HCT116 (cell line): ENCODE measurements around the gene MT1X. TPM values are rescaled to one million over a fixed set of nuclear protein-coding genes. Genes with fewer than 3 reads are reported as not detected.

Experiments used
- ATAC-seq: fragments of 200-7000 bp; cut with Tn5 transposase; 2 replicates; pipeline ENCODE4 v1.9.1; 2020; ENCODE audit warnings: mild to moderate bottlenecking, moderate library complexity
- BruUV-seq: library from RNA; stranded (reverse); fragments of 400-500 nt; replicated peaks from 2 replicates; lab custom pipeline; 2021; lab: Mats Ljungman, UMichigan
- CTCF ChIA-PET: fragments of 300-600 bp; sonication (Branson Sonifier 250); formaldehyde crosslinking; loops from one replicate; lab custom pipeline; 2021; ENCODE audit warnings: antibody characterized with exemption; lab: Charles Lee
- POLR2A ChIA-PET: fragments of 300-600, 350-600 bp; sonication (Branson Sonifier 250); formaldehyde crosslinking; loops from one replicate; lab custom pipeline; 2021; ENCODE audit warnings: antibody characterized with exemption; lab: Charles Lee
- RAD21 ChIA-PET, 2 experiments: fragments of 300-600 bp; sonication (Branson Sonifier 250); formaldehyde crosslinking; loops; one replicate each; lab custom pipeline; 2023; ENCODE audit warnings: low total read pairs in 2 of 2; ENCODE audit not compliant: uncharacterized antibody in 2 of 2, unreplicated experiment in 2 of 2, low non-redundant PET in 1 of 2; lab: Charles Lee
- DNase-seq: peaks from one replicate; pipeline ENCODE4 v3.0.0-alpha.2; 2010; ENCODE audit warnings: low read depth, low spot score
- H2AFZ ChIP-seq: fragments of 200-600 bp; shearing (Covaris generic), sonication (generic); 2 replicates; pipeline ENCODE4 v1.6.1; 2017; ENCODE audit warnings: low read depth, mixed run types, mixed read lengths, antibody characterized with exemption, low read length; ENCODE audit not compliant: poor library complexity, severe bottlenecking
- H3K27ac ChIP-seq: 2 replicates; pipeline ENCODE4 v1.5.1; 2012; ENCODE audit warnings: low read depth, low read length
- H3K27me3 ChIP-seq: fragments of 200-600 bp; sonication (generic); 2 replicates; pipeline ENCODE4 v1.6.1; 2016; ENCODE audit warnings: mixed run types, low read length, mixed read lengths; ENCODE audit not compliant: insufficient read depth
- H3K36me3 ChIP-seq, 2 experiments: fragments of 200-500 bp in 1 of 2; fragments of 200-600 bp in 1 of 2; sonication (Bioruptor generic) in 1 of 2; sonication (generic) in 1 of 2; 2 replicates each; pipeline versions ENCODE4 v1.5.1 to v1.6.1; 2014 to 2016; ENCODE audit warnings: low read length in 2 of 2, inconsistent platforms in 1 of 2, mixed read lengths in 1 of 2, mixed run types in 1 of 2; ENCODE audit not compliant: insufficient read depth in 2 of 2, control insufficient read depth in 1 of 2
- H3K4me1 ChIP-seq, 2 experiments: fragments of 200-600 bp in 1 of 2; sonication (generic) in 1 of 2; 2 replicates each; pipeline versions ENCODE4 v1.5.1 to v1.6.1; 2012 to 2017; ENCODE audit warnings: low read length in 2 of 2, inconsistent platforms in 1 of 2, mild to moderate bottlenecking in 1 of 2, mixed read lengths in 1 of 2, mixed run types in 1 of 2, moderate library complexity in 1 of 2; ENCODE audit not compliant: insufficient read depth in 2 of 2, control insufficient read depth in 1 of 2
- H3K4me2 ChIP-seq: fragments of 200-600 bp; sonication (generic); 2 replicates; pipeline ENCODE4 v1.6.1; 2017; ENCODE audit warnings: mixed run types, low read length, mixed read lengths
- H3K4me3 ChIP-seq, 2 experiments: fragments of 200-600 bp in 1 of 2; sonication (generic) in 1 of 2; replicated peaks in 1 of 2; 2 replicates each; pipeline ENCODE4 v1.5.1; 2011 to 2016; ENCODE audit warnings: low read length in 2 of 2, control low read depth in 1 of 2, low read depth in 1 of 2, mild to moderate bottlenecking in 1 of 2, mixed read lengths in 1 of 2, mixed run types in 1 of 2
- H3K79me2 ChIP-seq: fragments of 200-600 bp; sonication (generic); 2 replicates; pipeline ENCODE4 v1.6.1; 2017; ENCODE audit warnings: mild to moderate bottlenecking, mixed run types, low read length, moderate library complexity, mixed read lengths; ENCODE audit not compliant: insufficient read depth
- H3K9ac ChIP-seq: fragments of 200-600 bp; sonication (generic); 2 replicates; pipeline ENCODE4 v1.6.1; 2016; ENCODE audit warnings: low read length, mixed read lengths
- H3K9me2 ChIP-seq: fragments of 200-600 bp; sonication (generic), shearing (Covaris generic); 2 replicates; pipeline ENCODE4 v1.6.1; 2017; ENCODE audit warnings: mixed run types, mild to moderate bottlenecking, moderate library complexity; ENCODE audit not compliant: insufficient read depth
- H3K9me3 ChIP-seq, 2 experiments: fragments of 200-500 bp in 1 of 2; fragments of 200-600 bp in 1 of 2; sonication (Bioruptor generic) in 1 of 2; sonication (generic) in 1 of 2; 2 replicates each; pipeline ENCODE4 v1.6.1; 2014 to 2017; ENCODE audit warnings: low read length in 2 of 2, mixed read lengths in 2 of 2, inconsistent platforms in 1 of 2, low read depth in 1 of 2, mild to moderate bottlenecking in 1 of 2, mixed run types in 1 of 2, moderate library complexity in 1 of 2; ENCODE audit not compliant: control insufficient read depth in 1 of 2, insufficient read depth in 1 of 2
- H4K20me1 ChIP-seq: fragments of 200-600 bp; sonication (generic), shearing (Covaris generic); 2 replicates; pipeline ENCODE4 v1.6.1; 2017; ENCODE audit warnings: mixed run types, mild to moderate bottlenecking, moderate library complexity; ENCODE audit not compliant: insufficient read depth
- ATF3 ChIP-seq: IDR thresholded peaks from 2 replicates; pipeline ENCODE4 v1.6.1; 2012
- EZH2 ChIP-seq: fragments of 200-600 bp; sonication (generic); IDR thresholded peaks from 2 replicates; pipeline ENCODE4 v1.6.1; 2017; ENCODE audit warnings: antibody characterized with exemption, mixed run types
- JUND ChIP-seq: IDR thresholded peaks from 2 replicates; pipeline ENCODE4 v1.6.1; 2012
- POLR2A ChIP-seq: IDR thresholded peaks from 2 replicates; pipeline ENCODE4 v1.7.0; 2011; ENCODE audit warnings: borderline replicate concordance; ENCODE audit not compliant: insufficient read depth, insufficient read length; ENCODE audit errors: extremely low read depth
- POLR2AphosphoS5 ChIP-seq: IDR thresholded peaks from 2 replicates; pipeline ENCODE4 v1.6.1; 2011; ENCODE audit warnings: mild to moderate bottlenecking, low read depth, low read length, moderate library complexity
- TCF7L2 ChIP-seq: IDR thresholded peaks from 2 replicates; pipeline ENCODE4 v1.7.0; 2011; ENCODE audit warnings: borderline replicate concordance, inconsistent platforms; ENCODE audit not compliant: insufficient read depth, insufficient read length; ENCODE audit errors: extremely low read depth
- ZFX ChIP-seq: fragments of 450-650 bp; IDR thresholded peaks from 2 replicates; pipeline ENCODE4 v1.6.1; 2017
- ZNF274 ChIP-seq: fragments of 200-500 bp; sonication (Bioruptor generic); IDR thresholded peaks from 2 replicates; pipeline ENCODE4 v1.6.1; 2014; ENCODE audit warnings: mild to moderate bottlenecking, low read depth, low read length, inconsistent platforms
- intact Hi-C: fragments of 100-400 bp; cut with micrococcal nuclease; formaldehyde crosslinking; loops from 2 replicates; pipeline ENCODE4 v1.10.0; 2022
- total RNA-seq: library from RNA; stranded (reverse); gene quantifications from one replicate; pipeline ENCODE4 v1.2.1, GENCODE V29; 2021; ENCODE audit not compliant: unreplicated experiment
- TF ChIP-seq, protein P1 (sequence below), 3 experiments: fragments of 200-600 bp in 1 of 3; sonication (generic) in 1 of 3; IDR thresholded peaks in 2 of 3; conservative IDR thresholded peaks in 1 of 3; 2 replicates each; pipeline ENCODE4 v1.5.1; 2012 to 2017; ENCODE audit warnings: low read depth in 2 of 3, low read length in 2 of 3, antibody characterized with exemption in 1 of 3, borderline replicate concordance in 1 of 3, control low read depth in 1 of 3, mild to moderate bottlenecking in 1 of 3, mixed read lengths in 1 of 3, mixed run types in 1 of 3, moderate library complexity in 1 of 3; ENCODE audit not compliant: insufficient read depth in 1 of 3
- TF ChIP-seq, protein P2 (sequence below): IDR thresholded peaks from 2 replicates; pipeline ENCODE4 v1.6.1; 2012; ENCODE audit warnings: low read depth
- TF ChIP-seq, protein P3 (sequence below): IDR thresholded peaks from 2 replicates; pipeline ENCODE4 v1.6.1; 2012

Gene MT1X
- total RNA-seq, 1 experiment from 2014 or later: 50.2 TPM

GRCh38 chr16:56702836-56703235 lies 20.6 kb downstream of the MT1X start:
- H3K9me3 ChIP-seq: no peaks in the 10 kb centered on the region
- peaks cover 0 to 11% of the 10 kb centered on the region in 2 experiments; a peak in 3 of 4 replicates for H3K4me1 ChIP-seq
- H4K20me1 ChIP-seq: no peaks in the 10 kb centered on the region
- intact Hi-C loops: loop anchor here (1.0 to 10.0 kb wide), 5 partner anchors 100 to 991 kb away; no protein-coding TSS in a partner anchor
- no peak for TF ChIP-seq JUND
- H3K36me3 ChIP-seq: no peaks in the 10 kb centered on the region
- H3K9ac ChIP-seq: no peak overlapping the region
- no peak overlapping the region for H3K4me3 ChIP-seq
- no peak for DNase-seq
- no peak for ATAC-seq
- ChIA-PET POLR2A (interaction anchor here (1.4 to 2.4 kb wide), 2 partner anchors 76 to 93 kb away, joined by 3 to 24 read pairs; partner anchors contain the start of gene MT1E), RAD21 (interaction anchor here (0.8 to 2.4 kb wide), 6 partner anchors 26 to 189 kb away, joined by 3 to 13 read pairs (median 7); no protein-coding TSS in a partner anchor), CTCF (interaction anchor here (1.1 to 4.0 kb wide), 9 partner anchors 9 to 189 kb away, joined by 3 to 65 read pairs (median 8); no protein-coding TSS in a partner anchor)
- no peaks in the 10 kb centered on the region for H3K27me3 ChIP-seq
- H3K79me2 ChIP-seq: no peaks in the 10 kb centered on the region
- peak overlapping the region; percentile 87 for H2AFZ ChIP-seq
- no peaks in the 10 kb centered on the region for H3K9me2 ChIP-seq
- H3K27ac ChIP-seq: no peak overlapping the region
- BruUV-seq: no TSS peak
- no peak overlapping the region for H3K4me2 ChIP-seq

DNA sequence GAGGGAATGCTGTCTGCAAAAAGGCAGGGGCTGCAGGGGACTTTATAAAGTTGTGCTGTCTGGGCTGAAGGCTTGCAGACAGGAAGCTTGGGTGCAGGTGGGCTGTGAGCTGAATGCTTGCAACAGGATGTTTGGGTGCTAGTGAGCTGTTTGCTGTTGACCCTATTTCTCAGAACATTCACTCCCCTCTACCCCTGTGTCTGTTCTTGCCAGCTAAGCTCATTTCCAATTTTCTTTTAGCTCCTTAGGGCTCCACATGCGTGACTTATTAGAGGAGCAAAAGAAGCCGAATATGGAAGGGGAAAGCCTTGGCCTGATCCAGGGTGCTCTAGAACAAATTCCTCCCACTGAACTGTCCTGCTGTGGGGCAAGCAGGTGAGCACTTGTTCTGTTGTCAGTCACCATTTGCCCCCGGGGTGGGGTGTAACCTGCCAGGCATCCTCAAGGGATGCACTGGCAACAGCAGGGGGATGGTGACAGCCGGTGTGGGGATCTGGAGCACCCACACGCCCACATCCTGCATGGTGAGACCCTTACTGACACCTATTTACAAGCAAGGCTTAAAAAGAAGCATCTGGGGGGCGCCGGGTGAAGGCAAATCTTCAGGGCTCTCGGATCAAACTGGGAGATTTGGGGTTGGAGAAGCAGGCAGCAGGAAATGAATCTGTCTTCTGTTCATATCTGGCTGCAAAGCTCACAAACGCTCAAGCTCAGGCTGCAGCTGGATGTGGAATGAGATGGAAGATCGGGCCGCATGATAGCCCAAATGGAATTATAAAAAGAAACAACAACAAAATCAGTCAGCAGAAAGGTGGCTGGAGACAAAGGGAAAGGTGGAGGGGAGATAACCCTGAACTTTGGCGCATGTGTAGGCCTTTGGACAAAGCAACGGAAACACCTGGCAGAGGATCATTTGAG lies 26.5 kb downstream of the MT1X start:
- no peak overlapping the region for H2AFZ ChIP-seq
- ChIA-PET POLR2A (no interaction called here), CTCF (no interaction called here), RAD21 (no interaction called here)
- H3K9me3 ChIP-seq: no peaks in the 10 kb centered on the region
- no TSS peak for BruUV-seq
- no peaks in the 10 kb centered on the region for H4K20me1 ChIP-seq
- no peak for DNase-seq
- no peaks in the 10 kb centered on the region for H3K79me2 ChIP-seq
- no peaks in the 10 kb centered on the region for H3K36me3 ChIP-seq
- intact Hi-C loops: loop anchor here (10.0 kb wide), 1 partner anchor 374 kb away; no protein-coding TSS in a partner anchor
- H3K9me2 ChIP-seq: no peaks in the 10 kb centered on the region
- no peaks in the 10 kb centered on the region for H3K4me1 ChIP-seq
- H3K4me3 ChIP-seq: no peak overlapping the region
- no peak for ATAC-seq
- no peak overlapping the region for H3K9ac ChIP-seq
- H3K27me3 ChIP-seq: no peaks in the 10 kb centered on the region
- H3K4me2 ChIP-seq: no peak overlapping the region
- TF ChIP-seq ZFX (no peak), ZNF274 (no peak), TCF7L2 (no peak), ATF3 (no peak), EZH2 (no peak), POLR2A (no peak), POLR2AphosphoS5 (no peak)
- TF ChIP-seq, protein P1, sequence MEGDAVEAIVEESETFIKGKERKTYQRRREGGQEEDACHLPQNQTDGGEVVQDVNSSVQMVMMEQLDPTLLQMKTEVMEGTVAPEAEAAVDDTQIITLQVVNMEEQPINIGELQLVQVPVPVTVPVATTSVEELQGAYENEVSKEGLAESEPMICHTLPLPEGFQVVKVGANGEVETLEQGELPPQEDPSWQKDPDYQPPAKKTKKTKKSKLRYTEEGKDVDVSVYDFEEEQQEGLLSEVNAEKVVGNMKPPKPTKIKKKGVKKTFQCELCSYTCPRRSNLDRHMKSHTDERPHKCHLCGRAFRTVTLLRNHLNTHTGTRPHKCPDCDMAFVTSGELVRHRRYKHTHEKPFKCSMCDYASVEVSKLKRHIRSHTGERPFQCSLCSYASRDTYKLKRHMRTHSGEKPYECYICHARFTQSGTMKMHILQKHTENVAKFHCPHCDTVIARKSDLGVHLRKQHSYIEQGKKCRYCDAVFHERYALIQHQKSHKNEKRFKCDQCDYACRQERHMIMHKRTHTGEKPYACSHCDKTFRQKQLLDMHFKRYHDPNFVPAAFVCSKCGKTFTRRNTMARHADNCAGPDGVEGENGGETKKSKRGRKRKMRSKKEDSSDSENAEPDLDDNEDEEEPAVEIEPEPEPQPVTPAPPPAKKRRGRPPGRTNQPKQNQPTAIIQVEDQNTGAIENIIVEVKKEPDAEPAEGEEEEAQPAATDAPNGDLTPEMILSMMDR (IDR thresholded peaks at IDR 0.05 in 2 of 3, conservative IDR thresholded peaks at IDR 0.05 in 1 of 3; ENCODE audit: borderline replicate concordance in 1 of 3, insufficient read depth in 1 of 3, low read depth in 2 of 3, low read length in 2 of 3): no peak
- TF ChIP-seq, protein P2, sequence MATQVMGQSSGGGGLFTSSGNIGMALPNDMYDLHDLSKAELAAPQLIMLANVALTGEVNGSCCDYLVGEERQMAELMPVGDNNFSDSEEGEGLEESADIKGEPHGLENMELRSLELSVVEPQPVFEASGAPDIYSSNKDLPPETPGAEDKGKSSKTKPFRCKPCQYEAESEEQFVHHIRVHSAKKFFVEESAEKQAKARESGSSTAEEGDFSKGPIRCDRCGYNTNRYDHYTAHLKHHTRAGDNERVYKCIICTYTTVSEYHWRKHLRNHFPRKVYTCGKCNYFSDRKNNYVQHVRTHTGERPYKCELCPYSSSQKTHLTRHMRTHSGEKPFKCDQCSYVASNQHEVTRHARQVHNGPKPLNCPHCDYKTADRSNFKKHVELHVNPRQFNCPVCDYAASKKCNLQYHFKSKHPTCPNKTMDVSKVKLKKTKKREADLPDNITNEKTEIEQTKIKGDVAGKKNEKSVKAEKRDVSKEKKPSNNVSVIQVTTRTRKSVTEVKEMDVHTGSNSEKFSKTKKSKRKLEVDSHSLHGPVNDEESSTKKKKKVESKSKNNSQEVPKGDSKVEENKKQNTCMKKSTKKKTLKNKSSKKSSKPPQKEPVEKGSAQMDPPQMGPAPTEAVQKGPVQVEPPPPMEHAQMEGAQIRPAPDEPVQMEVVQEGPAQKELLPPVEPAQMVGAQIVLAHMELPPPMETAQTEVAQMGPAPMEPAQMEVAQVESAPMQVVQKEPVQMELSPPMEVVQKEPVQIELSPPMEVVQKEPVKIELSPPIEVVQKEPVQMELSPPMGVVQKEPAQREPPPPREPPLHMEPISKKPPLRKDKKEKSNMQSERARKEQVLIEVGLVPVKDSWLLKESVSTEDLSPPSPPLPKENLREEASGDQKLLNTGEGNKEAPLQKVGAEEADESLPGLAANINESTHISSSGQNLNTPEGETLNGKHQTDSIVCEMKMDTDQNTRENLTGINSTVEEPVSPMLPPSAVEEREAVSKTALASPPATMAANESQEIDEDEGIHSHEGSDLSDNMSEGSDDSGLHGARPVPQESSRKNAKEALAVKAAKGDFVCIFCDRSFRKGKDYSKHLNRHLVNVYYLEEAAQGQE: no peak
- TF ChIP-seq, protein P3, sequence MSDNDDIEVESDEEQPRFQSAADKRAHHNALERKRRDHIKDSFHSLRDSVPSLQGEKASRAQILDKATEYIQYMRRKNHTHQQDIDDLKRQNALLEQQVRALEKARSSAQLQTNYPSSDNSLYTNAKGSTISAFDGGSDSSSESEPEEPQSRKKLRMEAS: no peak
- no peak overlapping the region for H3K27ac ChIP-seq
